Calu3 (cell line): Measurements from ENCODE around the gene FOXP1. TPM values are rescaled to one million over a fixed set of nuclear protein-coding genes. Genes with fewer than 3 reads are reported as not detected.

ENCODE experiments used
- BruUV-seq: library from RNA; stranded (reverse); fragments of 400-500 nt; replicated peaks from 2 replicates; lab custom pipeline; 2021; lab: Mats Ljungman, UMichigan
- CTCF ChIA-PET: fragments of 300-600 bp; sonication (Branson Sonifier 250); formaldehyde crosslinking; loops from one replicate; lab custom pipeline; 2022; ENCODE audit warnings: antibody characterized with exemption; lab: Charles Lee
- DNase-seq: peaks from one replicate; pipeline ENCODE4 v3.0.0; 2022
- H3K27ac Mint-ChIP-seq: one replicate; pipeline ENCODE4 v1.8.0; 2022; ENCODE audit warnings: mixed read lengths; ENCODE audit not compliant: unreplicated experiment
- H3K27me3 Mint-ChIP-seq: one replicate; pipeline ENCODE4 v1.8.0; 2022; ENCODE audit warnings: mixed read lengths; ENCODE audit not compliant: unreplicated experiment
- H3K36me3 Mint-ChIP-seq: one replicate; pipeline ENCODE4 v1.8.0; 2022; ENCODE audit warnings: mild to moderate bottlenecking, moderate library complexity, mixed read lengths; ENCODE audit not compliant: insufficient read depth, unreplicated experiment
- H3K4me1 Mint-ChIP-seq: one replicate; pipeline ENCODE4 v1.8.0; 2022; ENCODE audit warnings: mild to moderate bottlenecking, low read depth, mixed read lengths; ENCODE audit not compliant: unreplicated experiment
- H3K4me3 Mint-ChIP-seq: one replicate; pipeline ENCODE4 v1.8.0; 2022; ENCODE audit warnings: mild to moderate bottlenecking, low read depth, moderate library complexity, mixed read lengths; ENCODE audit not compliant: unreplicated experiment
- H3K9me3 Mint-ChIP-seq: one replicate; pipeline ENCODE4 v1.8.0; 2022; ENCODE audit warnings: low read depth, mixed read lengths; ENCODE audit not compliant: unreplicated experiment
- CTCF ChIP-seq: fragments of 200-600 bp; IDR thresholded peaks from one replicate; pipeline ENCODE4 v1.8.0; 2022; ENCODE audit warnings: antibody characterized with exemption; ENCODE audit not compliant: unreplicated experiment
- intact Hi-C: fragments of 100-400 bp; cut with micrococcal nuclease; formaldehyde crosslinking; loops from one replicate; pipeline ENCODE4 v1.10.0; 2022; ENCODE audit not compliant: unreplicated experiment
- total RNA-seq: library from RNA; stranded (reverse); gene quantifications from 2 replicates; pipeline ENCODE4 v1.2.3, GENCODE V29; 2022

Gene FOXP1
- total RNA-seq, 1 experiment from 2014 or later, result 82.8 TPM

- Mint-ChIP-seq H3K27me3 (no peaks in the 10 kb centered on the region), H3K36me3 (no peaks in the 10 kb centered on the region), H3K4me1 (peaks cover 26% of the 10 kb centered on the region), H3K4me3 (no peak overlapping the region), H3K27ac (no peak overlapping the region), H3K9me3 (no peaks in the 10 kb centered on the region)
- no TSS peak for BruUV-seq
- DNase-seq, result no peak
- CTCF ChIA-PET, result interaction anchor here (0.6 kb wide), 1 partner anchor 140 kb away, joined by 3 read pairs; no protein-coding TSS in a partner anchor
- no peak for TF ChIP-seq CTCF
- intact Hi-C loops, result no loop called here
These were observed 33.6 kb downstream of the FOXP1 start for GRCh38 chr3:71549951-71550350.

DNA sequence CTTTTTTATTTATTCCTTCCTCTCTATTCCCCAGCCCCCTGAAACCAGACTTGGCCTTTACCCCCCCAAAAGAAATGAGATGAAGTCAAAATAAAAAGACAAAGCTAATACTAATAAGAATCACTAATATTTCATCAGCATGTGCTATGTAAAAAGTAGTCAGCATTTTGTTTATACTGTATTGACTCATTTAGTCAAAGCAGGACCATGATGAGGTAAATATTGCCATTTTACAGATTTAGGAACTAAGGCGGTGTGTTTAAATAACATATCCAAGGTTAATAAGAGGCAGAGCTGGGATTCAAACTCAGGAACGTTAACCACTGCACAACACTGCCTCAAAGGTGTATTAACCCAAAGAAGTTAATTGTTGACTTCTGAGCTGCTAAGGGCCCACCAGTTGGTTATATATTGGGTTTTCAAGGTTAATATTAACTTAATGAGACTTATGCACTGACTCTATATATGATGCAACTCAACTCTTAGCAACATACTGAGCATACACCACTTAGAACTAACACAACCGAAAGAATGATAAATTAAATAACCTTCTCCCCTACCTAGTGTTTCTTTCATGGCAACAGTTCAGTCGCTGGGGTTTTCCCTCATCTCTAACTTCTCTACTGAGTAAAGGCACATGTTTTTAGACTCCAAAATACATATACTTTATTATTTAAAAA lies 34.7 kb downstream of the FOXP1 start:
- H3K4me1 Mint-ChIP-seq, result peaks cover 26% of the 10 kb centered on the region
- no peak overlapping the region for H3K27ac Mint-ChIP-seq
- no peak overlapping the region for H3K4me3 Mint-ChIP-seq
- H3K9me3 Mint-ChIP-seq, result no peaks in the 10 kb centered on the region
- TF ChIP-seq CTCF, result no peak
- H3K27me3 Mint-ChIP-seq, result no peaks in the 10 kb centered on the region
- no TSS peak for BruUV-seq
- no peak for DNase-seq
- intact Hi-C loops, result no loop called here
- no peaks in the 10 kb centered on the region for H3K36me3 Mint-ChIP-seq
- CTCF ChIA-PET, result interaction anchor here (0.9 kb wide), 1 partner anchor 12 kb away, joined by 3 read pairs; no protein-coding TSS in a partner anchor

DNA sequence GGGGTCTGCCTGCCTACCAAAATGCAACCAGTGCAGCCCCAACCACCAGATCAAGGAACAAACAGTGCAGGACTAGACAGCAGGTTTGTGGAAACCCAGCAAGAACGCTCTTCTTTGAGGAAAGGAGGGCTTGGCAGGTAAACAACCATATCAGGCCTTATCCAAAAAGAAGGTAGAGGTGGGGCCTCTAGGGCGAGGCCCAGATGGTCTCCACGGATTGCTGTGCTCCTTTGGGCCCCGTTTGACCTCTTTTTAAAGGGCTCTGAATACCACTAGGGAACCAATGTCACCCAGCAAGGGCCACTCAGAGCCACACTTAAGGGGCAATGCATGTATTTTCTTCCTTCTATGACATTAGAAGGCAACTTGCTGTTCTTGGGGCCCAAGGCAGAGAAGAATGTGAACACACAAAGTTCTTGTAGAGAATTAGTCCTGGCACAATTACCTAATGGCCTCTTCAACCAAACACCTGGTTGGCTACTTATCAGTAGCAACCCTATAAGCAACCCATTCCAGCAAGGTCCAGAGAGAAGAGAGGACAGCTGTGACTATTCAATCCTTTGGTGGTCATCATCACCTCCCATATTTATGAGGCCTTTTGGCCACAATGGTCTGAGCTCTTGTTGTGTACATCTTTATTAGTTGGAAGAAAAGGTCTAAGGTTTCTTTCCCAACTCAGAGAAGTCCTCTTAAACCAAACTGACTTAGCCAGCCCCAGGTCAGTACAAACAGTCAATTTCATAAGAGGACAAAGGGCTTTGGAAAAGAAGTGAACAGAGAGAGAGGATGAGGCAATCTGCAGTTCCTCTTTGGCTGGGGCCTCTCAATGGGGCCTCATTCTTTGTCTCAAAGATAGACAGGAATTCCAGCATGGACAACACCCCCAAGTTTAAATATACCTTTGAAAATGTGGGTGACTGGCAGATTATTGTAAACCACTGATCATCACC lies 36.0 kb downstream of the FOXP1 start:
- Mint-ChIP-seq H3K27me3 (no peaks in the 10 kb centered on the region), H3K9me3 (no peaks in the 10 kb centered on the region), H3K27ac (no peak overlapping the region), H3K4me3 (no peak overlapping the region), H3K36me3 (no peaks in the 10 kb centered on the region), H3K4me1 (peaks cover 26% of the 10 kb centered on the region)
- BruUV-seq, result no TSS peak
- intact Hi-C loops, result no loop called here
- DNase-seq, result no peak
- CTCF ChIA-PET, result no interaction called here
- TF ChIP-seq CTCF, result no peak

GRCh38 chr3:71546821-71547220 lies 36.7 kb downstream of the FOXP1 start:
- no peak for TF ChIP-seq CTCF
- intact Hi-C loops, result no loop called here
- Mint-ChIP-seq H3K27ac (no peak overlapping the region), H3K27me3 (no peaks in the 10 kb centered on the region), H3K4me3 (no peak overlapping the region), H3K36me3 (no peaks in the 10 kb centered on the region), H3K9me3 (no peaks in the 10 kb centered on the region), H3K4me1 (peaks cover 26% of the 10 kb centered on the region)
- BruUV-seq, result no TSS peak
- DNase-seq, result no peak
- CTCF ChIA-PET, result no interaction called here
